ENCODE measurements around the gene CELF4.

Gene CELF4

DNA sequence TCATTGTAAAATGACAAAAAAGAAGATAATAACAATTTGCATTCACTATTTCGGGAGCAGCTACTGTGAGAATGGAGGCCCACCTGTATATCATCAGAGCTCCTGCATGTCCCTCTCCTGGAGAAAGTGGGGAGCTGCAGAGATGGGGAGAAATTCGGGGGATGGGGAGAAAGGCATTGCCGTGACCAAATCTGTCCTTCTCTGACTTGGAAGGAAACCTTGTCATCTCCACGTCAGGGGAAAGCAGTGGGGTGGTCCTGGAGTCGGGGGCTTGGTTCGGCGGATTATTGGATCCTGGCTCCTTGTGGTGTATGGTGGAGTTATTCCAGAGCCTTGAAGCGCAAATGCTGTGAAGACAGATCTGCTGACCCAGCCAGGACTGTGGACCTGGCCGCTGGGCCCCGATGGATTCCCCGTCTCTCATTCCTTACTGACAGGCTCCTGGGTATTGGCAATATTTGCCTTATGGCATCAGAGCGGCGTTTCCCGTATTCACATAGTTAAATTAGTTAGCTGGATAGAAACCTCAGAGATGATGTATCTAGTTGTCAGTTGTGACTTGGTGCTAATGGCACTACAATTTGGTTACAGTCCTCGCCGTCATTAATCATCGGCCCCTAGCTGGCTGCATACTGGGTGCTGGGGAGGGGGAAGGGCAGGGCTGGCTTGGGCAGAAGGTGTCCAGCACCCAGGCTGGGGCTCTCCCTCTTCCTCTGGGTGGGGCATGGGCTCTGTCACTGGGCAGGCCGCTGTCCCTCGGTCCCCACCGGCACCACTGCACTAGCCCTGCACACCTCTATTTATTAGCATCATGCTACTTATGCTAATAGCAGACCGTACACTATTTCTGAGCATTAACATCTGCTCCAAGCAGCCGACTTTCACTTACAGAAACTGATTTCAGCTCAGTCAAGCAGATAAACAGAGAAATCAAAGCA lies 31.7 kb downstream of the CELF4 start:
- H3K4me3 ChIP-seq (ENCODE audit: low read length), result no peak overlapping the region
- TF ChIP-seq ZNF274 (IDR thresholded peaks at IDR 0.05; ENCODE audit: low read depth, low read length), result no peak

DNA sequence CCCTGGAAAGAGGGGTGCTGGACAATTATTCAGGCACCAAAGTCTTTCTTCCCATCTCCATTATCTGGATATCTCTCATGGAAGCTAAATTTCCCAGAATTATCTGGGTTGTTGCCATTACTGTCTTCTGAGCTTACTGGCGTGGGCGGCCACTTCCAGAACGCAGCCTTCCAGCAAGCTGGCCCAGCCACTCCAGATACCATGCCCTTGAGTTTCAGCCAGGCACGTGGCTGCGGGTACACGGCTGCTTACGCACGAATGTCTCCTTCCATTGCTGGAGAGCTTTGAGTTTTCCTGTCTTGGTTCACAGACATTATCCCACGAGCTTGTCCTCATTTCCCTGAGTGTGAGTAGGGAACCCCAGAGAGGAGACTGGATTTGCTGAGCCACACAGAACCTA lies 32.7 kb downstream of the CELF4 start:
- no peak overlapping the region for H3K4me3 ChIP-seq (ENCODE audit: low read length)
- TF ChIP-seq ZNF274 (IDR thresholded peaks at IDR 0.05; ENCODE audit: low read depth, low read length), result no peak

DNA sequence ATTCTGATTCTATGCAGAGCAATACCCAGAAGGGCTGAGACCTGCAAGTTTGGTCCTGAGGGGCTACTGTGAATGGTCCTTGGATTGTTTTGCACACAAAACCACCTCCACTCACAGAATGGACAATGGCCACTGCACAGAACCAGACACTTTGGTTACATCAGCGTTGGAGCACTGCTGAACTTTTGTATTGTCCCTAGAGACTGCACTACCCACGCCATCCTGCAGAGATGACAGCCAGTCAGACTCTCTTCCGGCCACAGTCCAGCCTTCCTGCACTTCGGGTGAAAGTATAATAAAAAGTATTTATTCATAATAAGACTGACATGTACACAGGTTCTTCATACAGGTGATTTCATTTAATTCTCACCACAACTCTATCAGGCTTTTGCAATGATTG lies 35.7 kb downstream of the CELF4 start:
- no peak for TF ChIP-seq ZNF274 (IDR thresholded peaks at IDR 0.05; ENCODE audit: low read depth, low read length)
- H3K4me3 ChIP-seq (ENCODE audit: low read length), result no peak overlapping the region

DNA sequence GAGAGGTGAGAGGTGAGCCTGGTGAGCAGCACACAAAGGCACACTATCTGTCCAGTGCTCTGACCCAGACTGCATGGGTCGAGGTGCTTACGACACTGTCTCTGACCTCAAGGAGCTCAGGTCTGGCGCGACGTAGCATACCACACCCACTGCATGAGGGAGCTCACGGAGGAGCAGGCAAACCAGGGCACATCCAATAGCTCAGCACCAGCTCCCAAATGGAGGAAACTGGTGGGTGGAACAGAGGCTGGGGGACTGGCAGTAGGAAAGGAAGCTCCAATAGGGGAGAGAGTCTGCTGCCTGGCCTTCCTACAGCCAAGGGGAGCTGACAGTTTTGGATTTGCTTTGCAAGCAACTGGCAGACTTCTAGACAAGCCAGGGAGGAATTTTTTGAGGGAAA lies 36.3 kb downstream of the CELF4 start:
- no peak for TF ChIP-seq ZNF274 (IDR thresholded peaks at IDR 0.05; ENCODE audit: low read depth, low read length)
- no peak overlapping the region for H3K4me3 ChIP-seq (ENCODE audit: low read length)

DNA sequence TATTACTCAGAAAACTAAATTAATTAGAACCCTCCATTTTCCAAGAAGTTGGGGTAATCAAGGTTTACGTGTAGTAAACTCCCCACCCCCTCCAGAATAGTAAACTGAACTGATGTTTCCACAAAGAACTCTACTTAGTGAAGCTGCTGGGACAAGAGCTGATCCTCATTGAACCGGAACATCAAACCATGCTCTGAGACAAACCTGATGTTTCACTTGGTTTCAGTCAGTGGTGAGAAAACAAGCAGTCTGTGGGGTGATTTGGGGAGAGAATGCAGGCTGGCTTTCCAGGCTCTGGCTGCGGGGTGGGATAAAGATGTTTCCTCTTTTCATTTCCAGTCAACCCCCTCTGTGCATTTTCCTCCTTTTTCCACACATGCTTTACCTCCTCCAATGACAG lies 38.2 kb downstream of the CELF4 start:
- H3K4me3 ChIP-seq (ENCODE audit: low read length), result no peak overlapping the region
- no peak for TF ChIP-seq ZNF274 (IDR thresholded peaks at IDR 0.05; ENCODE audit: low read depth, low read length)

DNA sequence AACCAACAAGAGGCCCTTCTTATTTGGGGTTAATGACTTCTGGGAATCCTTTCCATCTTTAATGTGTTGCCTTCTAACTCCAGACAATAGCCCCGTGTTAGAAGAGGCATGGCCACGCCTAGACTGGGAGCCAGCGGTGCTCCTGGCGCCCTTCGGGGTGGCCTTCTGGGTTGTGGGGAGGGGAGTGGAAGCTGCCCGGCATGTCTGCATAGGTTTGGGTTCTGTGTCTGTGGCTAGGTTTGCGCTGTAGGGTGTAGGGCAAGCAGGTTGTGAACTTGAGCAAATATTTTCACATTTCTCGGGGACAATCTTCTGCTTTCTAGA lies 40.4 kb downstream of the CELF4 start:
- no peak for TF ChIP-seq ZNF274 (IDR thresholded peaks at IDR 0.05; ENCODE audit: low read depth, low read length)
- no peak overlapping the region for H3K4me3 ChIP-seq (ENCODE audit: low read length)

DNA sequence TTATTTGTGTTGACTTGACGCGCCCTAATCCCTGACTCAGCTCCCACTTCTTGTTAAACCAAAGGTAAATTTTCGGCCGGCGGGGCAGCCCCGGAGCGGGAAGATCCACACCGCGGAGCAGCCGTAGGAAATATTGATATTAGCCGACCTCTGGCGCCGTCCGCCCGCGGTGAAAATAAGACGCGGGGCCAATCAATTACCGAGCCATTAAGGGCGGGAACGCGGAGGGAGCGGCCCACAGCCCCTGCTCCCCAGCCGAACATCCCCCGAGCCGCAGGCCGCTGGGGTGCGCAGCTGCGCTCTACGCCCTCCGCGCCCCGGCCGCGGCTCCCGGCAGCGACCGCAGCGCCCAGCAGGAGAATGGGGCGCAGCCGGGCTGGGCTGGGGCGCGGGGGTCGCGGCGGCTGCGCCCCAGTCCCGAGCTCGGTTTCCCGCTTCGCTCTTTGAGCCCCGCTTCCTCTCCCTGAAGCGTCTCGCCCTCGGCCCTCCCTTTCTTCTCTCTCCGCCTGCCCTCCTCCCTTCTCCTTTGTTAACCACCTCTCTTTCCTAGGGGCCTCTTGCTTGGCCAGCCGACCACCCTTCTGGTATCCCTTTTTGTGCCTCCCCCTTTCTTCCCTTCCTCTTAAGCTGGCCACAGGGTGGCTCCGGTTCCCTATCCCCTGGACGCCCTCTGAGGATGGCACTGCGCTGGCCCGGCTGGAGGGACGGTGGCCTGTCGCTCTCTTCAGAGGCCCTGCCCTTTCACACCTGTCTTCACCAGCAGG lies 40.9 kb downstream of the CELF4 start:
- no peak overlapping the region for H3K4me3 ChIP-seq (ENCODE audit: low read length)
- TF ChIP-seq ZNF274 (IDR thresholded peaks at IDR 0.05; ENCODE audit: low read depth, low read length), result no peak

DNA sequence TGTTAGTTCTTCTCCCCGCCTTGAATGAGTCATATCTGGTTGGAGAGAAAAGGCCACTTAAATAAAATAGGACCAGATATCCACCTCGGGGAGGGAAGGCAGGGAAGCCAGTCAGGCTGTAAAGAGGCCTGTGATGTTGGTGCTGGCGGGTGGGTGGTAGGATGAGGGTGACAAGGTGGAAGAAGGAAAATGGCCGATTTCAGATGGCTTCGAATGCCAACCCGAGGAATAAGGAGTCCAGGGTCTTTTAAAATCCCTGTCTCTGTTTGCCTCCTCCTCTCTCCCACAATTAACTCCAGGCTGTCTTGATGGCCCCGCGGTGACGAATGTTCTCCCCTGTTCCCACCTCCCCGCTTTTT lies 41.5 kb downstream of the CELF4 start:
- no peak overlapping the region for H3K4me3 ChIP-seq (ENCODE audit: low read length)

DNA sequence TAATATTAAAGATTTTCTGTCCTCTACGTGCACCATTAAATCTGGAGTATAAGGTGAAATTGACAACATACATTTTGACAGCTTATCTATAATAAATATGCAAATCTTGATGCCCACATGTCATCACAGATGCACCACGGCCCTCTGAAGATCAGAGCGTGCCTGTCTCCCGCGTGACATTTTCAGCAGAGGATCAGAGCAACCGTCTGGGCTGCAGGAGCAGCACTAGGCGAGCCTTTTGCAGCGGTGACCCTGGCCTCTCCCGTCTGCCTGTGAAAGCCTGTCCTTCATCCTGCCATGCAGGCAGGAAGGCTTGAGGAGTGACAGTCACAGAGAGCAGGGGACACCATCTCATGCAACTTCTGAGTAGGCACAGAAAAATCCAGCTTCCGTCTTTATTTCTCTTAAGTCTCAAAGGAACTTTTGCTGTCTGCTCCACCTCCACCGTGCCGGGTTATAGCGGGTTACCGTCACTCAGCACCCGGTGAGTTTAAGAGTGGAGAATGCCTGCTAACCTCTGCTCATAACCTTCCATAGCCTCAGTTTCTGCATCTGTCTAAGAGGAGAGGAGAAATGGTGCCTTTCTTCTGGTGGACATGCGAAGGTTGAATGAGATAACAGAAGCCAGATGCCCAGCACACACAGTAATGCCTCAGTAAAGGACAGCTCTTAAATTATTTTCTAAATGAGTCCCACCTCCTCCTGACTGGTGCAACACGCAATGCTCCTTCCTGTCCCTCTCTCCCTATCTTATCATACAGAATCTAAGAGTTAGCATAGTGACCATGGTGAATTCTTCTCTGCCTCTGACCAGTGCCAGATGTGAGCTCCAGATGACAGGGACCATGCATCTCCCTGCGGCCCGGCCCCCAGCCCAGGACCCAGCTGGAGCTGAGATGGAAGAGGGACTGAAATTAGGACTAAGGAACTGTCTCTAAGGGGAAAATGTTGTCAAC lies 43.8 kb downstream of the CELF4 start:
- H3K4me3 ChIP-seq (ENCODE audit: low read length), result no peak overlapping the region
- no peak for TF ChIP-seq ZNF274 (IDR thresholded peaks at IDR 0.05; ENCODE audit: low read depth, low read length)

More for the DNA sequence above, 41.5 kb downstream of the CELF4 start:
- no peak for TF ChIP-seq ZNF274 (IDR thresholded peaks at IDR 0.05; ENCODE audit: low read depth, low read length)

DNA sequence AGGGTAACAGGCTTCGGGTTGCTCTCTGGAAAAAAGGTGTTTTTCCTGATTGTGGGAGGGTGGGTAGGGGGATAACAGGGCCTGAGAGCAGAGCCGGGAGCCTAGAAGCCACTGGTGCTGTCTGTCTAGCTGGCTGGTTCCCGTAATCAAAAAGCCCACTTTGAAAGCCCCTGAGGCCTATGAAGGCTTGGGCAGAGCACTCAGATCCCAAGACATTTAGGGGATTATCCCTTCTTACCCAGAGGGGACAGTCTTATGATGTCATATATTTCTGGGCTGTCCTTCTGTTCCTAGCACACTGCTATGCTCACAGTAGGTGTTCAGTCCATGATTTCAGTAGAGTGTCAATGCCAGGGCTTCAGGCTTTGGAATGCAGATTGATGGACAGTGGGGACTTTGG lies 45.1 kb downstream of the CELF4 start:
- H3K4me3 ChIP-seq (ENCODE audit: low read length), result no peak overlapping the region
- TF ChIP-seq ZNF274 (IDR thresholded peaks at IDR 0.05; ENCODE audit: low read depth, low read length), result no peak

DNA sequence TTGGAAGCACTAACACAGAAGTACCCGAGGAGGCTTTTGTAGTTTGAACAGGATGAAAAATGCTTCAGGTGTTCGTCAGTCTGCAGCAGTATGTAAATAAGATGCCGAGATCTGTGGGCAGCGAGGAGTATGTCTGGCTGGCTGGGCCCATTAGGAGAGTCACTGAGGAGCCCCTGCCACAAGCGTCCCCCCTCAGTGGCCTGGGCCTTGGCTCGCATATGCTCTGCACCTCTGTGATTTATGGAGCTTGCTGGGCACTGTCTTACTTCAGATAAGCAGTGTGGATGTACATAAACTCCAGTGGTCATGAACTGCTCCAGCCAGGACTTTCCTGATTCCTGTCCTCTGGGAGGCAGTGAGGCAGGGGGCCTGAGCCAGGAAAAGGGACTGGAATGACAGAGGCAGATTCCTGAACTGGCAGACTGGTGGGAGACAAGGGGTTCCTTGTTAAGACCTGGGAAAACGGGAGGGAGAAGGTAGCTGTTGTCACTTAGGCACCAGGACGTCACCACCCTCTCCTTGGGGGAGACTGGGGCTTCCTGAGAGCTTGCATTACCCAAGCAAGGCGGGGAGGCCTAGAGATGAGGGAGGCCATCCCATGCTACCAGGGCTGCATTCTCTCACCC lies 46.0 kb downstream of the CELF4 start:
- H3K4me3 ChIP-seq (ENCODE audit: low read length), result no peak overlapping the region
- no peak for TF ChIP-seq ZNF274 (IDR thresholded peaks at IDR 0.05; ENCODE audit: low read depth, low read length)

DNA sequence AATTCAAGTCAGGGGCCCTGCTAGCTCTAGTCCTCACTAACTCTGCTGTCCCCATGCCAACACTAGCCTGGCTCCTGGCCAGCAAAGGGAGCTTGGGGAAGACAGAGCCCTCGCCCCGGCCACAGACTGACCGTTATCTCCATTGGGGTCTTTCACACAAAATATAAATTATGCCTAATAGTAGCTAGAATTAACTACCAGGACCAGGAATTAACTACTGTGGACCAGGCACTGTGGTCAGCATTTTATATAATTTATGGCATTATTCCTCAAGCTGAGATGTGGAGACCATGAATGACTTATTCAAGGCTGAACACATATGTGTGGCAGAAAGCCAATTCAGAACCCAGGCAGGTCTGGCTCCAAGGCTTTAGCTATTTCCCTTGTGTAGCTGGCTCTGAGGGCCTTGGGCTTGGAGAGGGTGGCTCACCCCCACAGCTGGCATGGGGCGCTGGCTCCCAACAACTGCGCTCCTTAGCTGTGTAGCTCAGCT lies 49.2 kb downstream of the CELF4 start:
- TF ChIP-seq ZNF274 (IDR thresholded peaks at IDR 0.05; ENCODE audit: low read depth, low read length), result no peak
- H3K4me3 ChIP-seq (ENCODE audit: low read length), result no peak overlapping the region

DNA sequence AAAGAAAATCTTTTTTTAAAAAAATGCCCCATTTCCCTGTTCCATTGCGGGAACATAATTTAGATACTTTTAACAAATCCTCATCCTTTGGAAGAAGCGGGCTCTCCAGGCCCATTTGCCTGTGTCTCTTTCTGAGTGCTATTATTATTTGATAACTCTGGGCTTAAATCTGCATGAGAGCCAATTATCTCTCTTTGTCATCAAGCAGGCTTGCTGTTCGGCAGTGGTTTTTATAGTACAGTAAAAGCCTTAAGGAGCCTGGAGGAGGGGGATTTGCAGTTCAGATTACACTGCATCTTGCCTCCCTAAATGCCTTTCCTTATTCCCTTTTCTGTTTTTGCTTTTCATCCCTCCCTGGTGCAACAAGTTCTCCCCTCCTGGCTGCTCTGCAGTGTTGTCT lies 50.6 kb downstream of the CELF4 start:
- TF ChIP-seq ZNF274 (IDR thresholded peaks at IDR 0.05; ENCODE audit: low read depth, low read length), result no peak
- H3K4me3 ChIP-seq (ENCODE audit: low read length), result no peak overlapping the region

DNA sequence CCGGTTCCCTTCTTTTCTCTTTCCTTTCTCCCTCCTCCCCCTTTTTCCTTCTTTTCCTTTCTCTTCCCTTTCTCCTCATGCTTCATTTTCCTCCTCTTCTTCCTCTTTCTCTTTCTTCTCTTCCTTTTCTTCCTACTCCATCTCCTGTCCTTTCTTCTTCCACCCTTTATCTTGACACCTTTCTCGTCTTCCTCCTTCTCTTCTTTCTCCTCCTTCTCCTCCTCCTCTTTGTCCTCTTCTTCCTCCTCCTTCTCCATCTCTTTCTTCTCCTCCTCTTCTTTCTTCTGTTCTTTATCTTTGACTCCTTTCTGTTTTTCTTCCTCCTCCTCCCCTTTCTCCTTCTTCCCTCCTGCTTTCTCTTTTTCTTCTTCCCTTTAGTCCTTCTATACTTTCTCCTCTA lies 53.2 kb downstream of the CELF4 start:
- no peak overlapping the region for H3K4me3 ChIP-seq (ENCODE audit: low read length)
- TF ChIP-seq ZNF274 (IDR thresholded peaks at IDR 0.05; ENCODE audit: low read depth, low read length), result no peak
